ENCODE data around the gene MON2.

DNA sequence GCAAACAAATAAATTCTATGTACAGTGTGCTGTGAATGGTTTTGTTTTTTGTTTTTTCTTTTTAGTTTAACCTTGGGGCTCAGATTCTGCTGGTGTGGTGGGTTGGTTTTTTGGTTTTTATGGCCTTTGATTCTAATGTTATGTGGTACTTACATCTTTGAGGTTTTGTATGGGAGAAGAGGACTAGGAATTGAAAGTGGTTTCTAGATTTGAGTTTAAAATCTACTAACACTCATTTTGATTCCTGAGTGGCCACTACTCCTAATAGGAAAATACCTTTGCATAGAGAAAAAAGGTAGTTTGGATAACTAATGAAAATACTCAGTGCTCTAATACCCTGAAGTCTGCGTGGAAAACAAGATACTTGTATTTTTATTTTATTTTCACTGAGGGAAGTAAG is 137.7 kb downstream of the MON2 start:
- TF ChIP-seq, protein P1, sequence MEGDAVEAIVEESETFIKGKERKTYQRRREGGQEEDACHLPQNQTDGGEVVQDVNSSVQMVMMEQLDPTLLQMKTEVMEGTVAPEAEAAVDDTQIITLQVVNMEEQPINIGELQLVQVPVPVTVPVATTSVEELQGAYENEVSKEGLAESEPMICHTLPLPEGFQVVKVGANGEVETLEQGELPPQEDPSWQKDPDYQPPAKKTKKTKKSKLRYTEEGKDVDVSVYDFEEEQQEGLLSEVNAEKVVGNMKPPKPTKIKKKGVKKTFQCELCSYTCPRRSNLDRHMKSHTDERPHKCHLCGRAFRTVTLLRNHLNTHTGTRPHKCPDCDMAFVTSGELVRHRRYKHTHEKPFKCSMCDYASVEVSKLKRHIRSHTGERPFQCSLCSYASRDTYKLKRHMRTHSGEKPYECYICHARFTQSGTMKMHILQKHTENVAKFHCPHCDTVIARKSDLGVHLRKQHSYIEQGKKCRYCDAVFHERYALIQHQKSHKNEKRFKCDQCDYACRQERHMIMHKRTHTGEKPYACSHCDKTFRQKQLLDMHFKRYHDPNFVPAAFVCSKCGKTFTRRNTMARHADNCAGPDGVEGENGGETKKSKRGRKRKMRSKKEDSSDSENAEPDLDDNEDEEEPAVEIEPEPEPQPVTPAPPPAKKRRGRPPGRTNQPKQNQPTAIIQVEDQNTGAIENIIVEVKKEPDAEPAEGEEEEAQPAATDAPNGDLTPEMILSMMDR (IDR thresholded peaks at IDR 0.05; ENCODE audit: borderline replicate concordance, extremely low read depth, low read length, poor library complexity, severe bottlenecking), result no peak
- TF ChIP-seq EZH2 (IDR thresholded peaks at IDR 0.05; ENCODE audit: borderline replicate concordance, low read depth, low read length, severe bottlenecking), result no peak
